ENCODE results near the gene PSMA6.
"Not testable (repeated sequence)": the region's sequence is repeated elsewhere in the genome, so short reads cannot be mapped to it uniquely, and the experiment has no call there.

Gene PSMA6

GRCh38 chr14:35254034-35254622 lies 38.1 kb upstream of the PSMA6 start:
- H3K27ac ChIP-seq (ENCODE audit: low read depth, low read length); H3K36me3 ChIP-seq (ENCODE audit: control insufficient read depth, insufficient read depth, low read length); H3K9ac ChIP-seq (ENCODE audit: low read depth, low read length); H3K4me3 ChIP-seq (ENCODE audit: low read depth, low read length); H3K9me3 ChIP-seq (ENCODE audit: control insufficient read depth, insufficient read depth, low read length); H3K4me1 ChIP-seq (ENCODE audit: control insufficient read depth, insufficient read depth, low read length); H3K27me3 ChIP-seq (ENCODE audit: control insufficient read depth, insufficient read depth, low read length): not testable (repeated sequence)

GRCh38 chr14:35254736-35255135 lies 37.4 kb upstream of the PSMA6 start:
- Histone ChIP-seq H3K9me3 (ENCODE audit: control insufficient read depth, insufficient read depth, low read length) (no peaks in the 10 kb centered on the region), H3K4me3 (ENCODE audit: low read depth, low read length) (no peak overlapping the region), H3K27ac (ENCODE audit: low read depth, low read length) (no peak overlapping the region), H3K9ac (ENCODE audit: low read depth, low read length) (no peak overlapping the region), H3K36me3 (ENCODE audit: control insufficient read depth, insufficient read depth, low read length) (no peaks in the 10 kb centered on the region), H3K4me1 (ENCODE audit: control insufficient read depth, insufficient read depth, low read length) (no peaks in the 10 kb centered on the region), H3K27me3 (ENCODE audit: control insufficient read depth, insufficient read depth, low read length) (no peaks in the 10 kb centered on the region)

DNA sequence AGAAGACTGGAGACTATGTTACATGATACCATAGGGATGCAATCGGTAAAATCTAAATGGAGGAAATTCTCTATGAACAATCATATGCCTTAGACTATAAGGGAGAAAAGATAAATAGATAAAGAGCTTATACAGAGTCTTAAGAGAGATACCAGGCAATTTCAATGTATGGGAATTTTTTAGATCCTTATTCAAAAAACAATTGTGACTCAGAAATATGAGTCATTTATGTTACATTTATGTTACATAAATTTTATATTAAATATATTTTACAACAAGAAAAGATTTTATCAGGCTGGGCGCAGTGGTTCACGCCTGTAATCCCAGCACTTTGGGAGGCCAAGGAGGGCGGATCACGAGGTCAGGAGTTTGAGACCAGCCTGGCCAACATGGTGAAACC lies 36.5 kb upstream of the PSMA6 start:
- Histone ChIP-seq H3K36me3 (ENCODE audit: control insufficient read depth, insufficient read depth, low read length) (no peaks in the 10 kb centered on the region), H3K9ac (ENCODE audit: low read depth, low read length) (no peak overlapping the region), H3K4me1 (ENCODE audit: control insufficient read depth, insufficient read depth, low read length) (no peaks in the 10 kb centered on the region), H3K27me3 (ENCODE audit: control insufficient read depth, insufficient read depth, low read length) (no peaks in the 10 kb centered on the region), H3K9me3 (ENCODE audit: control insufficient read depth, insufficient read depth, low read length) (no peaks in the 10 kb centered on the region), H3K27ac (ENCODE audit: low read depth, low read length) (no peak overlapping the region), H3K4me3 (ENCODE audit: low read depth, low read length) (no peak overlapping the region)

- Histone ChIP-seq H3K27ac (ENCODE audit: low read depth, low read length) (no peak overlapping the region), H3K4me3 (ENCODE audit: low read depth, low read length) (no peak overlapping the region), H3K4me1 (ENCODE audit: control insufficient read depth, insufficient read depth, low read length) (no peaks in the 10 kb centered on the region), H3K9me3 (ENCODE audit: control insufficient read depth, insufficient read depth, low read length) (no peaks in the 10 kb centered on the region), H3K36me3 (ENCODE audit: control insufficient read depth, insufficient read depth, low read length) (no peaks in the 10 kb centered on the region), H3K9ac (ENCODE audit: low read depth, low read length) (no peak overlapping the region), H3K27me3 (ENCODE audit: control insufficient read depth, insufficient read depth, low read length) (no peaks in the 10 kb centered on the region)
These were observed 34.4 kb upstream of the PSMA6 start for GRCh38 chr14:35257809-35258208.

DNA sequence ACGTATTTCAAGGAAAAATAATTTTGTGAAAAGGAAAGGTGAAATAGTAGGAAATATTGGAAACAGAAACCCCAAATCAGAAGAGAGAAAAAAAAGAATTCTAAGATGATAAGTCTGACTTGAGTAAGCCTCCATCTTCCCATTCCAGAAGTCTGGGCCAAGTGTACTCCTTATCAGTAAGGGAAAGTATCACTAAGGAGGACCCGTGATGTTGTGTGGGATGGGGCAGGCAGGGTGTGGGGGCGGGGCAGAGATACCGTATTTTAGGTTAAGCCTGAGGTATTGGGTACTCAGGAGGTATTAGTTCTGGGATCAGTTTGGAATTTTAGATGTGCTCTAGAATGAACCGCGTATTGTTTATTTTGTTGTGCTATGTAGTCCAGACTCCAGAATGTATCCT lies 33.8 kb upstream of the PSMA6 start:
- no peaks in the 10 kb centered on the region for H3K36me3 ChIP-seq (ENCODE audit: control insufficient read depth, insufficient read depth, low read length)

DNA sequence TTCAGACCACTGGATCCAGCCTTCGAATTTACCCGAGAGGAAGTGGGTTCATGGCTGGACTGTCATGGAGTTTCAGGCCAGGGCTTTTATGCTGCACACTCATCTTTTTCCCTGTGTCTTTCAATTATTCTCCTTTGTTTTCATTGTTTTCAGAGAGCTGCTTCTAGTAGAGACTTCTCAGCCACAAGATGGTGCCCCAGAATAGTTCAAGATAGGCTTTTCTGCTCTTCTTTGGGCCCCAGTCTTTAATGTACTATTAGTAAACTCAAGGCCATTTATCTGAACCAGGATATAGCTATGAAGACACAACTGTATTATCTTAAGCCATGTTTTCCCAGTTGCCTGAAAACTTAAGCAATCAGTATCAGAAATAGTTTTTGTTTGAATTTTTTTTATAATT lies 30.4 kb upstream of the PSMA6 start:
- Histone ChIP-seq H3K9ac (ENCODE audit: low read depth, low read length) (no peak overlapping the region), H3K27ac (ENCODE audit: low read depth, low read length) (no peak overlapping the region), H3K27me3 (ENCODE audit: control insufficient read depth, insufficient read depth, low read length) (no peaks in the 10 kb centered on the region), H3K4me3 (ENCODE audit: low read depth, low read length) (no peak overlapping the region), H3K4me1 (ENCODE audit: control insufficient read depth, insufficient read depth, low read length) (no peaks in the 10 kb centered on the region), H3K36me3 (ENCODE audit: control insufficient read depth, insufficient read depth, low read length) (peaks cover under 1% of the 10 kb centered on the region; the same call in 1 of the 2 replicates), H3K9me3 (ENCODE audit: control insufficient read depth, insufficient read depth, low read length) (no peaks in the 10 kb centered on the region)

More for the DNA sequence above, 33.8 kb upstream of the PSMA6 start:
- no peaks in the 10 kb centered on the region for H3K9me3 ChIP-seq (ENCODE audit: control insufficient read depth, insufficient read depth, low read length)
- H3K4me3 ChIP-seq (ENCODE audit: low read depth, low read length): no peak overlapping the region
- no peaks in the 10 kb centered on the region for H3K27me3 ChIP-seq (ENCODE audit: control insufficient read depth, insufficient read depth, low read length)
- H3K4me1 ChIP-seq (ENCODE audit: control insufficient read depth, insufficient read depth, low read length): no peaks in the 10 kb centered on the region
- H3K27ac ChIP-seq (ENCODE audit: low read depth, low read length): no peak overlapping the region
- no peak overlapping the region for H3K9ac ChIP-seq (ENCODE audit: low read depth, low read length)

GRCh38 chr14:35262436-35262835 lies 29.7 kb upstream of the PSMA6 start:
- Histone ChIP-seq H3K9ac (ENCODE audit: low read depth, low read length) (no peak overlapping the region), H3K36me3 (ENCODE audit: control insufficient read depth, insufficient read depth, low read length) (peaks cover 6% of the 10 kb centered on the region), H3K27me3 (ENCODE audit: control insufficient read depth, insufficient read depth, low read length) (no peaks in the 10 kb centered on the region), H3K4me1 (ENCODE audit: control insufficient read depth, insufficient read depth, low read length) (no peaks in the 10 kb centered on the region), H3K4me3 (ENCODE audit: low read depth, low read length) (no peak overlapping the region), H3K9me3 (ENCODE audit: control insufficient read depth, insufficient read depth, low read length) (no peaks in the 10 kb centered on the region), H3K27ac (ENCODE audit: low read depth, low read length) (no peak overlapping the region)

DNA sequence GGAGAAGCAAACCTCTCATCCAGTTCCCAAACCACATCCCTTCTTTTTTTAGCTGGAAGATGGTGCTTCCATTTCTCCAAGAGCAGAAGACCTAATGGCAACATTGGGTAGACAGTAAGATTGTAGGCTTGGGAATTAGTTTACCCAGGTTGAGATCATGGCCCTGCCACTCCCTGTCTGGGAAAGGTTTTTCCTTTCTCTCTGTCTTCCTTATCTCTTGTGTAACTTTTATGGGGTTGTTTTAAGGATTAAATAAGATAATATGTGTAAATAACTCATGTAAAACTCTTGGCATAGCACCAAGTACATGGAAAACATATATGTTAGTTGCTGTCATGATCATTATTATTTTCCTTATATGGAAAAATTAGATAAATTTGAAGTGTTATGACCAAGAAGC lies 23.2 kb upstream of the PSMA6 start:
- Histone ChIP-seq H3K27ac (ENCODE audit: low read depth, low read length) (no peak overlapping the region), H3K27me3 (ENCODE audit: control insufficient read depth, insufficient read depth, low read length) (no peaks in the 10 kb centered on the region), H3K36me3 (ENCODE audit: control insufficient read depth, insufficient read depth, low read length) (peaks cover 41% of the 10 kb centered on the region), H3K4me3 (ENCODE audit: low read depth, low read length) (no peak overlapping the region), H3K9me3 (ENCODE audit: control insufficient read depth, insufficient read depth, low read length) (no peaks in the 10 kb centered on the region), H3K4me1 (ENCODE audit: control insufficient read depth, insufficient read depth, low read length) (no peaks in the 10 kb centered on the region), H3K9ac (ENCODE audit: low read depth, low read length) (no peak overlapping the region)

DNA sequence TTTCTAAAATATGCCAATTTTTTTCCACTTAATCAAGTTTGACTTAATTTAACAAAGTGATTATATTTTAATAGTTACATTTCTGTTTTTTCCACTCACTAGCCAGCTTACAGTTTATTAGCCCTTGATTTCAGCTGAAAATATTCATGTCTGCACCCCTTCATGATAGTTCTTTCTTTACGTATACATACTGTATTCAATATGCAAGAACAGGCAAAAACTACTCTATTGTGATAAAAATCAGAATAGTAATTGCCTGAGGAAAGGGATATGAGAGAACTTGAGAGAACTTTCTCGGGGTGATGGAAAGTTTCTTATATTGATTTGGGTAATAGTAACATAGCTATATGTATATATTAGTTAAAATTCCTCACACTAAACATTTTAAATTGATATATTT lies 17.4 kb upstream of the PSMA6 start:
- H3K9me3 ChIP-seq (ENCODE audit: control insufficient read depth, insufficient read depth, low read length): no peaks in the 10 kb centered on the region
- no peak overlapping the region for H3K4me3 ChIP-seq (ENCODE audit: low read depth, low read length)
- H3K27ac ChIP-seq (ENCODE audit: low read depth, low read length): no peak overlapping the region
- H3K27me3 ChIP-seq (ENCODE audit: control insufficient read depth, insufficient read depth, low read length): no peaks in the 10 kb centered on the region
- no peaks in the 10 kb centered on the region for H3K4me1 ChIP-seq (ENCODE audit: control insufficient read depth, insufficient read depth, low read length)
- H3K9ac ChIP-seq (ENCODE audit: low read depth, low read length): no peak overlapping the region
- H3K36me3 ChIP-seq (ENCODE audit: control insufficient read depth, insufficient read depth, low read length): peaks cover 48% of the 10 kb centered on the region

DNA sequence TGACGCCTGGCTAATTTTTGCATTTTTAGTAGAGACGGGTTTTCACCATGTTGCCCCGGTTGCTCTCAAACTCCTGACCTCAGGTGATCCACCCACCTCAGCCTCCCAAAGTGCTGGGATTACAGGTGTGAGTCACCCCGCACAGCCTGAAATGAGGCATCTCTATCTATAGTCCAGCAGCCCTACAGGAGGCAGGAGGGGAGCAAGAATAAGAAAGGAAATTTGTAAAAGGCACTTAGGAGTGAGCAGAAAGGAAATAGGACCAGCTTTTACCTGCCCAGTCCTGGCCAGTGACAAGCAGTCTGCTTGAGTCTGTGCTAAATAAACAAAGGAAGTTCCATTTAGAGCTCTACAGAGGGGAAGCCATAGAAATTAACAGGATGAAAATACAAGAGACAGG lies 15.0 kb upstream of the PSMA6 start:
- Histone ChIP-seq H3K4me1 (ENCODE audit: control insufficient read depth, insufficient read depth, low read length) (no peaks in the 10 kb centered on the region), H3K9me3 (ENCODE audit: control insufficient read depth, insufficient read depth, low read length) (no peaks in the 10 kb centered on the region), H3K27ac (ENCODE audit: low read depth, low read length) (no peak overlapping the region), H3K4me3 (ENCODE audit: low read depth, low read length) (no peak overlapping the region), H3K27me3 (ENCODE audit: control insufficient read depth, insufficient read depth, low read length) (no peaks in the 10 kb centered on the region), H3K9ac (ENCODE audit: low read depth, low read length) (no peak overlapping the region), H3K36me3 (ENCODE audit: control insufficient read depth, insufficient read depth, low read length) (peaks cover 33% of the 10 kb centered on the region)

- Histone ChIP-seq H3K36me3 (ENCODE audit: control insufficient read depth, insufficient read depth, low read length) (peaks cover 18% of the 10 kb centered on the region), H3K9ac (ENCODE audit: low read depth, low read length) (no peak overlapping the region), H3K4me1 (ENCODE audit: control insufficient read depth, insufficient read depth, low read length) (no peaks in the 10 kb centered on the region), H3K9me3 (ENCODE audit: control insufficient read depth, insufficient read depth, low read length) (no peaks in the 10 kb centered on the region), H3K27ac (ENCODE audit: low read depth, low read length) (no peak overlapping the region), H3K4me3 (ENCODE audit: low read depth, low read length) (no peak overlapping the region), H3K27me3 (ENCODE audit: control insufficient read depth, insufficient read depth, low read length) (no peaks in the 10 kb centered on the region)
These were observed 12.8 kb upstream of the PSMA6 start for GRCh38 chr14:35279369-35279768.

GRCh38 chr14:35281341-35281740 lies 10.8 kb upstream of the PSMA6 start:
- H3K36me3 ChIP-seq (ENCODE audit: control insufficient read depth, insufficient read depth, low read length): peaks cover 5% of the 10 kb centered on the region; the same call in 1 of the 2 replicates
- H3K4me1 ChIP-seq (ENCODE audit: control insufficient read depth, insufficient read depth, low read length): no peaks in the 10 kb centered on the region
- H3K27me3 ChIP-seq (ENCODE audit: control insufficient read depth, insufficient read depth, low read length): no peaks in the 10 kb centered on the region
- no peak overlapping the region for H3K9ac ChIP-seq (ENCODE audit: low read depth, low read length)
- no peak overlapping the region for H3K27ac ChIP-seq (ENCODE audit: low read depth, low read length)
- no peak overlapping the region for H3K4me3 ChIP-seq (ENCODE audit: low read depth, low read length)
- H3K9me3 ChIP-seq (ENCODE audit: control insufficient read depth, insufficient read depth, low read length): no peaks in the 10 kb centered on the region
